ENCODE data around the gene PCDHB13. TPM values are rescaled to one million over a fixed set of nuclear protein-coding genes. Genes with fewer than 3 reads are reported as not detected.
A peak's percentile ranks its signal among the peaks of the same experiment; 100 is the strongest.
"Not testable (repeated sequence)": the region's sequence is repeated elsewhere in the genome, so short reads cannot be mapped to it uniquely, and the experiment has no call there.

PCDHB13 gene
- total RNA-seq, 6 experiments from 2014 or later: 0.25 to 1.00 (median 0.49) TPM

- H3K4me3 ChIP-seq: no peak overlapping the region
- peaks cover 0 to 6% of the 10 kb centered on the region in 2 donors for H3K27me3 ChIP-seq
- no peaks in the 10 kb centered on the region for H3K4me1 ChIP-seq
- ATAC-seq (no peak), DNase-seq (no peak)
- no CpG with 5 or more reads among the region's 1 CpG for WGBS (ENCODE audit: insufficient coverage, low coverage, low lambda C conversion rate, missing lambda C conversion rate)
- no peak for TF ChIP-seq POLR2A (IDR thresholded peaks at IDR 0.05)
- TF ChIP-seq CTCF (IDR thresholded peaks at IDR 0.05): no peak
- H3K9me3 ChIP-seq: no peaks in the 10 kb centered on the region
- intact Hi-C loops (cut with DNase I): no loop called here
- H3K36me3 ChIP-seq: no peaks in the 10 kb centered on the region
- H3K27ac ChIP-seq: no peak overlapping the region
These were observed 33.4 kb upstream of the PCDHB13 start for GRCh38 chr5:141180313-141180712.

GRCh38 chr5:141182248-141182647, 31.5 kb upstream of the PCDHB13 start, which contains the start of gene PCDHB16:
Gene PCDHB16 (plus strand): TSS chr5:141182387. CDS start chr5:141182560, 173 bp downstream.
- intact Hi-C loops (cut with DNase I): no loop called here
- ATAC-seq (peak in 1 of 4 donors; percentile 51), DNase-seq (no peak)
- TF ChIP-seq POLR2A (IDR thresholded peaks at IDR 0.05) (no peak), CTCF (IDR thresholded peaks at IDR 0.05) (peak in 3 of 4 donors; percentile 5 to 26 (median 15))
- Histone ChIP-seq H3K9me3 (no peaks in the 10 kb centered on the region), H3K27ac (no peak within 1 kb of the TSS), H3K4me3 (no peak within 1 kb of the TSS), H3K27me3 (peaks cover 0 to 3% of the 10 kb centered on the region in 2 donors), H3K4me1 (no peaks in the 10 kb centered on the region), H3K36me3 (no peaks in the 10 kb centered on the region)
- 11% methylated on average over 12 of the region's 13 CpGs for WGBS (ENCODE audit: insufficient coverage, low coverage, low lambda C conversion rate, missing lambda C conversion rate)

GRCh38 chr5:141184117-141184855, 29.4 kb upstream of the PCDHB13 start:
- 23% methylated on average over 12 of the region's 69 CpGs for WGBS (ENCODE audit: insufficient coverage, low coverage, low lambda C conversion rate, missing lambda C conversion rate)

GRCh38 chr5:141186897-141187512, 26.7 kb upstream of the PCDHB13 start, which contains the start of gene PCDHB9:
Gene PCDHB9 (plus strand): TSS chr5:141187161. CDS start chr5:141187319, 158 bp downstream.
- H3K9me3 ChIP-seq: no peaks in the 10 kb centered on the region
- no peak for ATAC-seq

More at GRCh38 chr5:141184117-141184855, 29.4 kb upstream of the PCDHB13 start:
- H3K27ac ChIP-seq; H3K9me3 ChIP-seq; H3K36me3 ChIP-seq; intact Hi-C loops (cut with DNase I); H3K4me3 ChIP-seq; DNase-seq; ATAC-seq; H3K27me3 ChIP-seq; H3K4me1 ChIP-seq: not testable (repeated sequence)

GRCh38 chr5:141188682-141189081, 25.0 kb upstream of the PCDHB13 start:
- intact Hi-C loops (cut with DNase I); H3K36me3 ChIP-seq; H3K4me3 ChIP-seq; H3K27me3 ChIP-seq; ATAC-seq; DNase-seq; H3K9me3 ChIP-seq; H3K4me1 ChIP-seq; H3K27ac ChIP-seq: not testable (repeated sequence)
- no CpG with 5 or more reads among the region's 37 CpGs for WGBS (ENCODE audit: insufficient coverage, low coverage, low lambda C conversion rate, missing lambda C conversion rate)

More at GRCh38 chr5:141186897-141187512, 26.7 kb upstream of the PCDHB13 start, which contains the start of gene PCDHB9:
- TF ChIP-seq POLR2A (IDR thresholded peaks at IDR 0.05) (no peak), CTCF (IDR thresholded peaks at IDR 0.05) (peak in 2 of 4 donors; percentile 15 to 17)
- Histone ChIP-seq H3K4me3 (no peak within 1 kb of the TSS), H3K4me1 (no peaks in the 10 kb centered on the region), H3K36me3 (no peaks in the 10 kb centered on the region), H3K27me3 (no peaks in the 10 kb centered on the region), H3K27ac (no peak within 1 kb of the TSS)
- WGBS (ENCODE audit: insufficient coverage, low coverage, low lambda C conversion rate, missing lambda C conversion rate): 19% methylated on average over 7 of the region's 9 CpGs
- DNase-seq: no peak
- intact Hi-C loops (cut with DNase I): no loop called here

- H3K36me3 ChIP-seq; DNase-seq; intact Hi-C loops (cut with DNase I); H3K27ac ChIP-seq; ATAC-seq; H3K4me3 ChIP-seq; H3K4me1 ChIP-seq; H3K27me3 ChIP-seq; H3K9me3 ChIP-seq: not testable (repeated sequence)
- 35% methylated on average over 7 of the region's 35 CpGs for WGBS (ENCODE audit: insufficient coverage, low coverage, low lambda C conversion rate, missing lambda C conversion rate)
These were observed 24.6 kb upstream of the PCDHB13 start for GRCh38 chr5:141189131-141189530.
